HepG2 (cell line): ENCODE measurements around the gene CAPN9. TPM values are rescaled to one million over a fixed set of nuclear protein-coding genes. Genes with fewer than 3 reads are reported as not detected.
A peak's percentile ranks its signal among the peaks of the same experiment; 100 is the strongest.

ENCODE experiments used
- ARNT ChIP-seq: fragments of 450-650 bp; IDR thresholded peaks from 2 replicates; pipeline ENCODE4 v1.6.1; 2017
- CEBPB ChIP-seq: IDR thresholded peaks from 2 replicates; pipeline ENCODE4 v1.6.1; 2011; ENCODE audit warnings: low read depth, low read length, improper control_type of control experiment, borderline replicate concordance
- EZH2 ChIP-seq: conservative IDR thresholded peaks from 2 replicates; pipeline ENCODE4 v1.6.1; 2012; ENCODE audit warnings: mild to moderate bottlenecking, low read depth, low read length, moderate library complexity
- KLF12 ChIP-seq: sonication (generic); formaldehyde crosslinking; IDR thresholded peaks from 2 replicates; pipeline ENCODE4 v1.4.0; 2020; ENCODE audit warnings: missing genetic modification reagents, borderline replicate concordance
- NKX3-1 ChIP-seq: sonication (generic); formaldehyde crosslinking; IDR thresholded peaks from 2 replicates; pipeline ENCODE4 v1.5.0; 2020; ENCODE audit warnings: missing genetic modification reagents
- RNF219 ChIP-seq: sonication (generic); formaldehyde crosslinking; IDR thresholded peaks from 2 replicates; pipeline ENCODE4 v1.5.0; 2020; ENCODE audit warnings: mild to moderate bottlenecking, missing genetic modification reagents
- SOX13 ChIP-seq, 3 experiments: fragments of 450-650 bp in 1 of 3; sonication (generic) in 1 of 3; formaldehyde crosslinking in 1 of 3; IDR thresholded peaks in 2 of 3; conservative IDR thresholded peaks in 1 of 3; 2 replicates each; pipeline versions ENCODE4 v1.5.0 to v1.6.1; 2016 to 2020; ENCODE audit warnings: antibody characterized with exemption in 1 of 3, mild to moderate bottlenecking in 1 of 3, missing compliant biosample characterization in 1 of 3, missing genetic modification reagents in 1 of 3, moderate library complexity in 1 of 3
- SSRP1 ChIP-seq: IDR thresholded peaks from 2 replicates; pipeline ENCODE4 v1.6.1; 2016; ENCODE audit warnings: control low read depth
- TRIM24 ChIP-seq: sonication (generic); formaldehyde crosslinking; IDR thresholded peaks from 2 replicates; pipeline ENCODE4 v1.8.0; 2022; ENCODE audit warnings: mild to moderate bottlenecking, missing genetic modification reagents
- ZMAT5 ChIP-seq: sonication (generic); formaldehyde crosslinking; IDR thresholded peaks from 2 replicates; pipeline ENCODE4 v1.5.0; 2020; ENCODE audit warnings: mild to moderate bottlenecking, low read depth, missing genetic modification reagents, borderline replicate concordance
- ZNF142 ChIP-seq: sonication (generic); formaldehyde crosslinking; IDR thresholded peaks from 2 replicates; pipeline ENCODE4 v1.4.0; 2020; ENCODE audit warnings: missing genetic modification reagents
- ZNF230 ChIP-seq: sonication (generic); formaldehyde crosslinking; IDR thresholded peaks from 2 replicates; pipeline ENCODE4 v1.4.0; 2020; ENCODE audit warnings: mild to moderate bottlenecking, missing genetic modification reagents
- ZNF251 ChIP-seq: sonication (generic); formaldehyde crosslinking; IDR thresholded peaks from 2 replicates; pipeline ENCODE4 v1.9.0; 2021; ENCODE audit warnings: mild to moderate bottlenecking, missing genetic modification reagents
- ZNF362 ChIP-seq: sonication (generic); formaldehyde crosslinking; IDR thresholded peaks from 2 replicates; pipeline ENCODE4 v1.4.0; 2020; ENCODE audit warnings: missing genetic modification reagents, mild to moderate bottlenecking, borderline replicate concordance
- ZNF451 ChIP-seq: sonication (generic); formaldehyde crosslinking; IDR thresholded peaks from 2 replicates; pipeline ENCODE4 v1.5.0; 2020; ENCODE audit warnings: mild to moderate bottlenecking, missing genetic modification reagents
- ZNF614 ChIP-seq: IDR thresholded peaks from 2 replicates; pipeline ENCODE4 v1.6.1; 2018; ENCODE audit warnings: missing biosample characterization, missing genetic modification reagents, inconsistent platforms, borderline replicate concordance
- ZNF704 ChIP-seq: sonication (generic); formaldehyde crosslinking; IDR thresholded peaks from 2 replicates; pipeline ENCODE4 v1.8.1; 2023; ENCODE audit warnings: mild to moderate bottlenecking, inconsistent platforms, moderate library complexity, missing genetic modification reagents, borderline replicate concordance
- ZNF761 ChIP-seq: sonication (generic); formaldehyde crosslinking; conservative IDR thresholded peaks from 2 replicates; pipeline ENCODE4 v1.4.0; 2020; ENCODE audit warnings: mild to moderate bottlenecking, missing genetic modification reagents
- polyA plus RNA-seq, 8 experiments: library from polyadenylated mRNA; depleted of rRNA in 3 of 8; stranded (reverse) in 7 of 8; unstranded in 1 of 8; fragments of >200 nt; fragmentation: Illumina TruSeq in 4 of 8; extraction: Trizol in 4 of 8; gene quantifications; 2 replicates each; pipeline versions ENCODE4 v1.2.1 to v1.2.3, GENCODE V29; 2011 to 2016; ENCODE audit warnings: low read depth in 4 of 8, missing spikeins in 1 of 8, mixed read lengths in 1 of 8; ENCODE audit not compliant: insufficient read depth in 1 of 8
- total RNA-seq, 5 experiments: library from RNA; depleted of rRNA; stranded (reverse); fragments of >200 nt; fragmentation: Illumina TruSeq; extraction: Trizol; gene quantifications; 2 replicates each; pipeline ENCODE4 v1.2.3, GENCODE V29; 2016; ENCODE audit warnings: low read depth in 1 of 5

The CAPN9 gene
- total and polyA plus RNA-seq, 2 of the 13 experiments (the other 11 are each of a cell fraction or from before 2014, with no cell fraction given) = 0.04 to 0.31 TPM

GRCh38 chr1:230712470-230712942, 34.7 kb upstream of the CAPN9 start (continued):
- TF ChIP-seq ZNF251 (CRISPR knock-in tag) (no peak), ZNF230 (CRISPR knock-in tag) (no peak), SOX13 (IDR thresholded peaks at IDR 0.05) (no peak), SOX13 (CRISPR knock-in tag; conservative IDR thresholded peaks at IDR 0.05 in 1 of 2, IDR thresholded peaks at IDR 0.05 in 1 of 2) (no peak), KLF12 (no peak), NKX3-1 (CRISPR knock-in tag) (no peak), ZMAT5 (CRISPR knock-in tag) (no peak), ZNF451 (CRISPR knock-in tag) (0 out of 2 replicates have a peak, but pooled peaks have one; percentile 50), ZNF761 (CRISPR knock-in tag) (no peak), ZNF362 (CRISPR knock-in tag) (no peak), ZNF142 (CRISPR knock-in tag) (no peak), EZH2 (no peak), TRIM24 (CRISPR knock-in tag) (no peak), ARNT (no peak), CEBPB (no peak), RNF219 (CRISPR knock-in tag) (no peak), ZNF704 (CRISPR knock-in tag) (0 out of 2 replicates have a peak, but pooled peaks have one; percentile 46), SSRP1 (CRISPR knock-in tag) (no peak), ZNF614 (no peak)
